RWPE1 (cell line): ENCODE results near the gene LMF2.

ENCODE experiments used
- CTCF ChIA-PET: fragments of 350-600 bp; sonication (Branson Sonifier 250); formaldehyde crosslinking; extraction: SDS; loops from one replicate; lab custom pipeline; 2021; lab: Yijun Ruan, JAX
- POLR2A ChIA-PET: fragments of 400-600 bp; formaldehyde crosslinking; extraction: SDS; loops from one replicate; lab custom pipeline; 2020; ENCODE audit warnings: antibody characterized with exemption; ENCODE audit not compliant: low non-redundant PET; lab: Yijun Ruan, JAX
- DNase-seq: peaks from one replicate; pipeline ENCODE4 v3.0.0; 2012; ENCODE audit warnings: low spot score
- H3K27ac ChIP-seq: fragments of 450-650 bp; 2 replicates; pipeline ENCODE4 v1.5.1; 2017
- CTCF ChIP-seq: fragments of 450-650 bp; conservative IDR thresholded peaks from 2 replicates; pipeline ENCODE4 v1.5.1; 2017; ENCODE audit warnings: low read depth, mild to moderate bottlenecking

Gene LMF2

DNA sequence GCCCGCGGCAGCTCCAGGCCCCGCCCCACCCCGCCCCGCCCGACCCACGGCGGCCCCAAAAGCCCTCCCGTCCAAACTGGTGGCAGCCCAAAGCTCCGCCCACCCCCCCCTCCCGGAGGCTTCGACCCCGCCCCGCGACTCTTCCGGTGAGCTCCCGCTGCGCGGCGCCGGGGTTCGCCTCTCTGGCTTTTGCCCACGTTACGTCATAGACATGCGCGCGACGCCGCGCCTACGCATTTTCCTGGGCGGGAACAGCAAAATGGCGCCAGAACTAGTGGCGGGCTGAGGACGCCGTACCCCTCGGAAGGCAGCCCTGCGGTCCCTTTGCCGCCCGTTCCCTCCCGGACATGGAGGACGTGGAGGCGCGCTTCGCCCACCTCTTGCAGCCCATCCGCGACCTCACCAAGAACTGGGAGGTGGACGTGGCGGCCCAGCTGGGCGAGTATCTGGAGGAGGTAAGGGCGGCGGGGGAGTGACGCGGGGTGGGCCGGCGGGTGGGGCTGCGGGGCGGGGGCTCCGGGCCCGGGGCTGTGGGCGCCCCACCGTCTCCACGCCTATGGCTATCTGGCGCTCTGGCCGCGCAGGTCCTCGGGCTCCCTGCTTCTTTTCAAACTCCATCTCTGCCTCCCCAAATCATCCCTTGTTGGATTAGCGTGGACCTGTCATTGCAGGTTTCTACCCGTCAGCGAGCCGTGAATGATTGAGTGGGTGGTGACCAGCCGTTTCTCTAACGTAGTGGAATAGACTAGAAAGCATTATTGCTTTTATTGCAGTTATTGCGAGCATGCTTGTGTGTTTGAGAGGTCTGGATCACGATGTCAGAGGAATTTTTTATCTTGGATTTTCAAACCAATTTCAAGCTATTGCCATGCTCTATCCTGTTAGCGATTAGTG lies 736 bp upstream of the LMF2 start, which contains the start of gene NCAPH2:
NCAPH2 (plus strand) TSS at position 234 of the 894 bp plus-strand sequence; CDS start at position 348, 114 bp downstream.
- POLR2A ChIA-PET = interaction anchor here (0.6 to 0.8 kb wide), 3 partner anchors 15 to 55 kb away, joined by 4 to 5 read pairs (median 4); partner anchors contain the start of gene SCO2
- peak within 1 kb of the TSS; percentile 91 for H3K27ac ChIP-seq

GRCh38 chr22:50506611-50507420 lies 686 bp downstream of the LMF2 start:
- DNase-seq = no peak
- POLR2A ChIA-PET = no interaction called here
- no peak for TF ChIP-seq CTCF
- CTCF ChIA-PET = no interaction called here
- peak overlapping the region; percentile 84 for H3K27ac ChIP-seq

More for the DNA sequence above, 736 bp upstream of the LMF2 start, which contains the start of gene NCAPH2:
- TF ChIP-seq CTCF = no peak
- DNase-seq = peak; percentile 99
- CTCF ChIA-PET = no interaction called here

DNA sequence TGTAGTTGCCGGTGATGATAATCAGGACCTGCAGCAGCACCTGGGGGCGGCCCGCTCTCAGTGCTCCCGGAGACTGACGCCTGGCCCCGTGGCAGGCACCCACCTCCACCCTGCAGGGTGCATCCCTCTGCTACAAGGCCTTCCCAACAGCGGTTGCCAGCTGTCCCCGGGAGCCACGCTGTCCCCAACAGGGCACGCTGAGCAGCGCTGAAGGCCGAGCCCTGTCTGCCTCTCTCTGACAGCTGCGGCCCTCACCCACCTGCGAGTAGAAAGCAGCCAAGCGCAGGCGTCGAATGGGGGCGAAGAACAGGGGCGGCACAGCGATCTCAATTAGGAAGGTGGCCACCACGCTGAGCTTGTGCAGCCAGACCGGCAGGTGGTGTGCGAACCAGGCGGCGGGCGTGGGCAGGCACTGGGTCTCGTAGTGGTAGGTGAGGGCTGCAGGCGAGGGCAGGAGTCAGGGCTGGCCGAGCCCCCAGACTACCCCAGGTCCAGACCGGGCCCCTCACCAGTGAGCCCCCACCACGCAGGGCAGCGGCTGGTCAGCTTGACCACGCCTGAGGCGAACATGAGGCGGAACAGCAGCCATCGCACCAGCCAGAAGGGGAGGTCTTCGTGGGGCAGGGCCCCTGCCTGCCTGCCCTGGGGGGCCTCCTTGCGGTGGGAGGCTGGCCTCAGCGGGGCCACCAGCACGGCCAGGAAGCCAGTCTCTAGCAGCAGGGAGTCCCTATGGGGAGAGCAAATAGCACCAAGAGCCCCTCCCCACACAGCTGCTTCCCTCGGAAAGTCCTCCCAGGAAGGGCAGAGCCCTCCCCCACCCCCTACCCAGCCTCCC lies 1.5 kb downstream of the LMF2 start:
- peak overlapping the region; percentile 84 for H3K27ac ChIP-seq
- ChIA-PET POLR2A (no interaction called here), CTCF (interaction anchor here (0.6 kb wide), 1 partner anchor 265 kb away, joined by 3 read pairs; no protein-coding TSS in a partner anchor)
- TF ChIP-seq CTCF = no peak
- DNase-seq = no peak

GRCh38 chr22:50505276-50505775 lies 2.2 kb downstream of the LMF2 start:
- CTCF ChIA-PET = interaction anchor here (0.6 kb wide), 1 partner anchor 264 kb away, joined by 3 read pairs; no protein-coding TSS in a partner anchor

More at GRCh38 chr22:50505276-50505775, 2.2 kb downstream of the LMF2 start:
- H3K27ac ChIP-seq = peak overlapping the region; percentile 84
- no peak for DNase-seq
- POLR2A ChIA-PET = no interaction called here
- no peak for TF ChIP-seq CTCF
